Measurements from ENCODE around the gene PIP5K1C.
"Not testable (repeated sequence)": the region's sequence is repeated elsewhere in the genome, so short reads cannot be mapped to it uniquely, and the experiment has no call there.

The PIP5K1C gene

GRCh38 chr19:3593156-3593555 lies 107.1 kb downstream of the PIP5K1C start:
- Histone ChIP-seq H3K4me1 (ENCODE audit: control insufficient read depth in 5 of 5, insufficient read depth in 5 of 5, low read length in 5 of 5) (no peaks in the 10 kb centered on the region), H3K4me3 (ENCODE audit: low read depth in 1 of 5, low read length in 5 of 5) (no peak overlapping the region), H3K27me3 (ENCODE audit: control insufficient read depth in 5 of 5, insufficient read depth in 4 of 5, low read length in 5 of 5) (no peaks in the 10 kb centered on the region), H3K9ac (ENCODE audit: low read length in 5 of 5) (no peak overlapping the region), H3K27ac (ENCODE audit: low read depth, low read length) (no peak overlapping the region), H3K9me3 (ENCODE audit: control insufficient read depth in 5 of 5, low read length in 5 of 5) (no peaks in the 10 kb centered on the region), H3K36me3 (ENCODE audit: control insufficient read depth in 5 of 5, insufficient read depth in 5 of 5, low read length in 5 of 5) (no peaks in the 10 kb centered on the region)

- H3K9ac ChIP-seq (ENCODE audit: low read length in 5 of 5), result no peak overlapping the region
- no peaks in the 10 kb centered on the region for H3K27me3 ChIP-seq (ENCODE audit: control insufficient read depth in 5 of 5, insufficient read depth in 4 of 5, low read length in 5 of 5)
- H3K4me3 ChIP-seq (ENCODE audit: low read depth in 1 of 5, low read length in 5 of 5), result no peak overlapping the region
- no peaks in the 10 kb centered on the region for H3K9me3 ChIP-seq (ENCODE audit: control insufficient read depth in 5 of 5, low read length in 5 of 5)
- no peaks in the 10 kb centered on the region for H3K4me1 ChIP-seq (ENCODE audit: control insufficient read depth in 5 of 5, insufficient read depth in 5 of 5, low read length in 5 of 5)
- H3K27ac ChIP-seq (ENCODE audit: low read depth, low read length), result no peak overlapping the region
- no peaks in the 10 kb centered on the region for H3K36me3 ChIP-seq (ENCODE audit: control insufficient read depth in 5 of 5, insufficient read depth in 5 of 5, low read length in 5 of 5)
These were observed 108.2 kb downstream of the PIP5K1C start for GRCh38 chr19:3591876-3592613.

- H3K36me3 ChIP-seq (ENCODE audit: control insufficient read depth in 5 of 5, insufficient read depth in 5 of 5, low read length in 5 of 5), result no peaks in the 10 kb centered on the region
- no peak overlapping the region for H3K9ac ChIP-seq (ENCODE audit: low read length in 5 of 5)
- no peak overlapping the region for H3K4me3 ChIP-seq (ENCODE audit: low read depth in 1 of 5, low read length in 5 of 5)
- H3K27ac ChIP-seq (ENCODE audit: low read depth, low read length), result no peak overlapping the region
- H3K4me1 ChIP-seq (ENCODE audit: control insufficient read depth in 5 of 5, insufficient read depth in 5 of 5, low read length in 5 of 5), result peaks cover 0 to 9% (median 0%) of the 10 kb centered on the region in 5 donors
- peaks cover 1 to 7% (median 3%) of the 10 kb centered on the region in 5 donors for H3K27me3 ChIP-seq (ENCODE audit: control insufficient read depth in 5 of 5, insufficient read depth in 4 of 5, low read length in 5 of 5)
- H3K9me3 ChIP-seq (ENCODE audit: control insufficient read depth in 5 of 5, low read length in 5 of 5), result no peaks in the 10 kb centered on the region
These were observed 109.1 kb downstream of the PIP5K1C start for GRCh38 chr19:3590991-3591659.

GRCh38 chr19:3589949-3590348 lies 110.3 kb downstream of the PIP5K1C start:
- H3K4me3 ChIP-seq (ENCODE audit: low read depth in 1 of 5, low read length in 5 of 5), result no peak overlapping the region
- H3K27ac ChIP-seq (ENCODE audit: low read depth, low read length), result no peak overlapping the region
- H3K9ac ChIP-seq (ENCODE audit: low read length in 5 of 5), result no peak overlapping the region
- peaks cover 0 to 17% (median 7%) of the 10 kb centered on the region in 5 donors for H3K4me1 ChIP-seq (ENCODE audit: control insufficient read depth in 5 of 5, insufficient read depth in 5 of 5, low read length in 5 of 5)
- H3K9me3 ChIP-seq (ENCODE audit: control insufficient read depth in 5 of 5, low read length in 5 of 5), result no peaks in the 10 kb centered on the region
- H3K36me3 ChIP-seq (ENCODE audit: control insufficient read depth in 5 of 5, insufficient read depth in 5 of 5, low read length in 5 of 5), result no peaks in the 10 kb centered on the region
- H3K27me3 ChIP-seq (ENCODE audit: control insufficient read depth in 5 of 5, insufficient read depth in 4 of 5, low read length in 5 of 5), result peaks cover 5 to 12% (median 11%) of the 10 kb centered on the region in 5 donors

GRCh38 chr19:3589439-3589838 lies 110.8 kb downstream of the PIP5K1C start:
- H3K9me3 ChIP-seq (ENCODE audit: control insufficient read depth in 5 of 5, low read length in 5 of 5), result no peaks in the 10 kb centered on the region
- peaks cover 0 to 17% (median 7%) of the 10 kb centered on the region in 5 donors for H3K4me1 ChIP-seq (ENCODE audit: control insufficient read depth in 5 of 5, insufficient read depth in 5 of 5, low read length in 5 of 5)
- H3K9ac ChIP-seq (ENCODE audit: low read length in 5 of 5), result no peak overlapping the region

DNA sequence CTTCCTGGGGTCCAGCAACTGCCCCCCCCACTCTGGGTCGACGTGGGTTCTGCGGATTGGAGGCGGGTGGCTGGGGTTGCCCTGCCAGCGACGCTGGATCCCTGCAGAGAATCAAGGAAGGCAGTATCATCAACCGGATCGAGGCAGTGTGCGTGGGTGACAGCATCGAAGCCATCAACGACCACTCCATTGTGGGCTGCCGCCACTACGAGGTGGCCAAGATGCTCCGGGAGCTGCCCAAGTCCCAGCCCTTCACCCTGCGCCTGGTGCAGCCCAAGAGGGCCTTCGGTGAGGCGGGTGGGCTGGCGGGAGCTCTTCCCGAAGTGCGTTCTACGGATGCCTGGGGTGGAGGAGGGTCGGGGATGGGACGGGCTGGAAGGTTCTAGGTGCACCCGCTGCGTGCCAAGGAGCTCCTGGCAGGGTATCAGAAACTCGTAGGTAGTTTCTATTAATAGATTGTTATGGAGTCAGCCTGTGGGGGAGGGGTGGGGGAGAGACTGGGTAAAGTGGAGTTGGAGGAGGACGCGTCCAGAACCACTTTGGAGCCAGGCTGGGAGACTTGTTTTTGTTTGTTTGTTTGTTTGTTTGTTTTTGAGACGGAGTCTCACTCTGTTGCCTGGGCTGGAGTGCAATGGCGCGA lies 113.4 kb downstream of the PIP5K1C start:
- H3K27ac ChIP-seq (ENCODE audit: low read depth, low read length), result no peak overlapping the region
- no peak overlapping the region for H3K9ac ChIP-seq (ENCODE audit: low read length in 5 of 5)
- H3K36me3 ChIP-seq (ENCODE audit: control insufficient read depth in 5 of 5, insufficient read depth in 5 of 5, low read length in 5 of 5), result no peaks in the 10 kb centered on the region
- H3K4me1 ChIP-seq (ENCODE audit: control insufficient read depth in 5 of 5, insufficient read depth in 5 of 5, low read length in 5 of 5), result peaks cover 0 to 17% (median 7%) of the 10 kb centered on the region in 5 donors
- no peak overlapping the region for H3K4me3 ChIP-seq (ENCODE audit: low read depth in 1 of 5, low read length in 5 of 5)
- peaks cover 5 to 12% (median 11%) of the 10 kb centered on the region in 5 donors for H3K27me3 ChIP-seq (ENCODE audit: control insufficient read depth in 5 of 5, insufficient read depth in 4 of 5, low read length in 5 of 5)
- H3K9me3 ChIP-seq (ENCODE audit: control insufficient read depth in 5 of 5, low read length in 5 of 5), result no peaks in the 10 kb centered on the region

More at GRCh38 chr19:3589439-3589838, 110.8 kb downstream of the PIP5K1C start:
- H3K36me3 ChIP-seq (ENCODE audit: control insufficient read depth in 5 of 5, insufficient read depth in 5 of 5, low read length in 5 of 5), result no peaks in the 10 kb centered on the region
- no peak overlapping the region for H3K4me3 ChIP-seq (ENCODE audit: low read depth in 1 of 5, low read length in 5 of 5)
- H3K27me3 ChIP-seq (ENCODE audit: control insufficient read depth in 5 of 5, insufficient read depth in 4 of 5, low read length in 5 of 5), result peaks cover 5 to 12% (median 11%) of the 10 kb centered on the region in 5 donors
- no peak overlapping the region for H3K27ac ChIP-seq (ENCODE audit: low read depth, low read length)

GRCh38 chr19:3586127-3586626 lies 114.1 kb downstream of the PIP5K1C start:
- Histone ChIP-seq H3K9me3 (ENCODE audit: control insufficient read depth in 5 of 5, low read length in 5 of 5) (no peaks in the 10 kb centered on the region), H3K27me3 (ENCODE audit: control insufficient read depth in 5 of 5, insufficient read depth in 4 of 5, low read length in 5 of 5) (peaks cover 5 to 12% (median 11%) of the 10 kb centered on the region in 5 donors), H3K4me3 (ENCODE audit: low read depth in 1 of 5, low read length in 5 of 5) (peak overlapping the region in 3 of 5 donors; percentile 51 to 68 (median 61)), H3K27ac (ENCODE audit: low read depth, low read length) (no peak overlapping the region), H3K9ac (ENCODE audit: low read length in 5 of 5) (peak overlapping the region in 2 of 5 donors; percentile 68 to 77), H3K4me1 (ENCODE audit: control insufficient read depth in 5 of 5, insufficient read depth in 5 of 5, low read length in 5 of 5) (peaks cover 0 to 17% (median 7%) of the 10 kb centered on the region in 5 donors), H3K36me3 (ENCODE audit: control insufficient read depth in 5 of 5, insufficient read depth in 5 of 5, low read length in 5 of 5) (no peaks in the 10 kb centered on the region)

GRCh38 chr19:3585301-3586126 lies 114.8 kb downstream of the PIP5K1C start, which contains the start of gene GIPC3:
Gene GIPC3, plus strand, starts transcription at chr19:3585478. Its CDS starts 120 bp downstream, at chr19:3585598.
- Histone ChIP-seq H3K27ac (ENCODE audit: low read depth, low read length) (no peak within 1 kb of the TSS), H3K36me3 (ENCODE audit: control insufficient read depth in 5 of 5, insufficient read depth in 5 of 5, low read length in 5 of 5) (no peaks in the 10 kb centered on the region), H3K27me3 (ENCODE audit: control insufficient read depth in 5 of 5, insufficient read depth in 4 of 5, low read length in 5 of 5) (peaks cover 5 to 12% (median 11%) of the 10 kb centered on the region in 5 donors), H3K4me1 (ENCODE audit: control insufficient read depth in 5 of 5, insufficient read depth in 5 of 5, low read length in 5 of 5) (peaks cover 2 to 20% (median 10%) of the 10 kb centered on the region in 5 donors), H3K9ac (ENCODE audit: low read length in 5 of 5) (peak within 1 kb of the TSS in 2 of 5 donors; percentile 68 to 77), H3K9me3 (ENCODE audit: control insufficient read depth in 5 of 5, low read length in 5 of 5) (no peaks in the 10 kb centered on the region), H3K4me3 (ENCODE audit: low read depth in 1 of 5, low read length in 5 of 5) (peak within 1 kb of the TSS in 3 of 5 donors; percentile 51 to 68 (median 61))

DNA sequence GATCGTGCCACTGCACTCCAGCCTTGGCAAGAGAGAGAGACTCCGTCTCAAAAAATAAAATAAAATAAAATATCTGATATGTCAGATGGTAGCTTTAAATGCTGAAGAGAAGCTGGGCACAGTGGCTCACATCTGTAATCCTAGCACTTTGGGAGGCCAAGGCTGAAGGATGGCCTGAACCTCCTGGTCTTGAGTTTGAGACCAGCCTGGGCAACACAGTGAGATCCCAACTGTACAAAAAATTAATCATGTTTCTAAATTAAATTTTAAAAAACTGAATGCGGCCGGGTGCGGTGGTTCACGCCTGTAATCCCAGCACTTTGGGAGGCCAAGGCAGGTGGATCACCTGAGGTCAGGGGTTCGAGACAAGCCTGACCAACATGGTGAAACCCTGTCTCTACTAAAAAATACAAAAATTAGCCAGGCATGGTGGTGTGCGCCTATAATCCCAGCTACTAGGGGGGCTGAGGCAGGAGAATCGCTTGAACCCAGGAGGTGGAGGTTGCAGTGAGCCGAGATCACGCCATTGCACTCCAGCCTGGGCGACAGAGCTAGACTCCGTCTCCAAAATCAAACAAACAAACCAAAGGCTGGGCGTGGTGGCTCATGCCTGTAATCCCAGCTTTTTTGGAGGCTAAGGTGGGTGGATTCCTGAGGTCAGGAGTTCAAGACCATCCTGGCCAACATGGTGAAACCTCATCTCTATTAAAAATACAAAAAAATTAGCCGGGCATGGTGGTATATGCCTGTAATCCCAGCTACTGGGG lies 116.0 kb downstream of the PIP5K1C start:
- not testable (repeated sequence) for H3K36me3 ChIP-seq (ENCODE audit: control insufficient read depth in 5 of 5, insufficient read depth in 5 of 5, low read length in 5 of 5); H3K27ac ChIP-seq (ENCODE audit: low read depth, low read length); H3K4me3 ChIP-seq (ENCODE audit: low read depth in 1 of 5, low read length in 5 of 5)

More for the DNA sequence above, 116.0 kb downstream of the PIP5K1C start:
- H3K4me1 ChIP-seq (ENCODE audit: control insufficient read depth in 5 of 5, insufficient read depth in 5 of 5, low read length in 5 of 5), result peaks cover 2 to 28% (median 16%) of the 10 kb centered on the region in 5 donors
- not testable (repeated sequence) for H3K9me3 ChIP-seq (ENCODE audit: control insufficient read depth in 5 of 5, low read length in 5 of 5); H3K9ac ChIP-seq (ENCODE audit: low read length in 5 of 5)
- H3K27me3 ChIP-seq (ENCODE audit: control insufficient read depth in 5 of 5, insufficient read depth in 4 of 5, low read length in 5 of 5), result peaks cover 5 to 12% (median 11%) of the 10 kb centered on the region in 5 donors

All from subcutaneous abdominal adipose tissue (tissue), 5 donors.